SK-N-SH treated with all-trans-retinoic acid at 6 μM for 48 hours (cell line): Measurements from ENCODE around the gene GSTO2.

Experiments used
- ATAC-seq: fragments of 200-7000 bp; cut with Tn5 transposase; 3 replicates; pipeline ENCODE4 v1.9.1; 2020; ENCODE audit warnings: mild to moderate bottlenecking, moderate library complexity
- ARNTL ChIP-seq: fragments of 450-650 bp; formaldehyde crosslinking; IDR thresholded peaks from 2 replicates; pipeline ENCODE4 v1.5.0; 2020; ENCODE audit warnings: low read depth, mild to moderate bottlenecking, moderate library complexity, borderline replicate concordance
- BACH2 ChIP-seq: fragments of 250-450 bp; sonication (Bioruptor Pico); IDR thresholded peaks from 2 replicates; pipeline ENCODE4 v1.9.0; 2021; ENCODE audit warnings: mild to moderate bottlenecking, borderline replicate concordance
- CSDC2 ChIP-seq: fragments of 250-450 bp; sonication (Bioruptor Pico); IDR thresholded peaks from 2 replicates; pipeline ENCODE4 v1.5.0; 2020; ENCODE audit warnings: mild to moderate bottlenecking, moderate library complexity
- ESRRG ChIP-seq: fragments of 250-450 bp; sonication (Bioruptor Pico); IDR thresholded peaks from 2 replicates; pipeline ENCODE4 v1.6.1; 2021; ENCODE audit warnings: mild to moderate bottlenecking
- GLIS3 ChIP-seq: fragments of 250-450 bp; sonication (Bioruptor Pico); IDR thresholded peaks from 2 replicates; pipeline ENCODE4 v1.5.0; 2020; ENCODE audit warnings: mild to moderate bottlenecking, moderate library complexity
- ISL1 ChIP-seq: fragments of 250-450 bp; sonication (Bioruptor Pico); IDR thresholded peaks from 2 replicates; pipeline ENCODE4 v2.1.2; 2022; ENCODE audit warnings: mild to moderate bottlenecking, moderate library complexity
- OSR1 ChIP-seq: fragments of 250-450 bp; sonication (Bioruptor Pico); IDR thresholded peaks from 2 replicates; pipeline ENCODE4 v1.8.0; 2022; ENCODE audit warnings: moderate library complexity, mild to moderate bottlenecking, inconsistent platforms
- RARB ChIP-seq: fragments of 250-450 bp; sonication (Bioruptor Pico); IDR thresholded peaks from 2 replicates; pipeline ENCODE4 v1.8.0; 2021; ENCODE audit warnings: mild to moderate bottlenecking, moderate library complexity
- TCF4 ChIP-seq: fragments of 250-450 bp; sonication (Bioruptor Pico); IDR thresholded peaks from 2 replicates; pipeline ENCODE4 v1.8.0; 2021; ENCODE audit warnings: mild to moderate bottlenecking, moderate library complexity, borderline replicate concordance
- TOX ChIP-seq: fragments of 250-450 bp; sonication (Bioruptor Pico); IDR thresholded peaks from 2 replicates; pipeline ENCODE4 v1.8.0; 2021; ENCODE audit warnings: mild to moderate bottlenecking, moderate library complexity, borderline replicate concordance
- ZC3H10 ChIP-seq: fragments of 250-450 bp; sonication (Bioruptor Pico); IDR thresholded peaks from 2 replicates; pipeline ENCODE4 v1.5.1; 2021; ENCODE audit warnings: mild to moderate bottlenecking, moderate library complexity
- ZFP3 ChIP-seq: fragments of 250-450 bp; sonication (Bioruptor Pico); IDR thresholded peaks from 2 replicates; pipeline ENCODE4 v1.5.0; 2020; ENCODE audit warnings: mild to moderate bottlenecking, moderate library complexity
- ZFP30 ChIP-seq: fragments of 450-650 bp; formaldehyde crosslinking; IDR thresholded peaks from 2 replicates; pipeline ENCODE4 v1.5.0; 2022; ENCODE audit warnings: mild to moderate bottlenecking, moderate library complexity
- ZNF565 ChIP-seq: fragments of 450-650 bp; formaldehyde crosslinking; conservative IDR thresholded peaks from 2 replicates; pipeline ENCODE4 v1.5.0; 2020; ENCODE audit warnings: low read depth, mild to moderate bottlenecking, moderate library complexity
- ZNF70 ChIP-seq: fragments of 450-650 bp; formaldehyde crosslinking; IDR thresholded peaks from 2 replicates; pipeline ENCODE4 v1.5.0; 2020; ENCODE audit warnings: mild to moderate bottlenecking, moderate library complexity
- ZNF8 ChIP-seq: fragments of 450-650 bp; formaldehyde crosslinking; IDR thresholded peaks from 2 replicates; pipeline ENCODE4 v1.5.0; 2020; ENCODE audit warnings: mild to moderate bottlenecking, moderate library complexity
- TF ChIP-seq, protein P1 (sequence below): fragments of 250-450 bp; sonication (Bioruptor Pico); IDR thresholded peaks from 2 replicates; pipeline ENCODE4 v1.5.1; 2021; ENCODE audit warnings: mild to moderate bottlenecking, moderate library complexity
- TF ChIP-seq, protein P2 (sequence below): fragments of 250-450 bp; sonication (Bioruptor Pico); IDR thresholded peaks from 2 replicates; pipeline ENCODE4 v1.5.1; 2020; ENCODE audit warnings: low read depth, mild to moderate bottlenecking, moderate library complexity
- TF ChIP-seq, protein P3 (sequence below): fragments of 250-450 bp; sonication (Bioruptor Pico); IDR thresholded peaks from 2 replicates; pipeline ENCODE4 v1.8.0; 2020; ENCODE audit warnings: mild to moderate bottlenecking, moderate library complexity, borderline replicate concordance
- TF ChIP-seq, protein P4 (sequence below): fragments of 250-450 bp; sonication (Bioruptor Pico); IDR thresholded peaks from 2 replicates; pipeline ENCODE4 v1.8.0; 2021; ENCODE audit warnings: low read depth, mild to moderate bottlenecking, moderate library complexity, borderline replicate concordance

The GSTO2 gene

DNA sequence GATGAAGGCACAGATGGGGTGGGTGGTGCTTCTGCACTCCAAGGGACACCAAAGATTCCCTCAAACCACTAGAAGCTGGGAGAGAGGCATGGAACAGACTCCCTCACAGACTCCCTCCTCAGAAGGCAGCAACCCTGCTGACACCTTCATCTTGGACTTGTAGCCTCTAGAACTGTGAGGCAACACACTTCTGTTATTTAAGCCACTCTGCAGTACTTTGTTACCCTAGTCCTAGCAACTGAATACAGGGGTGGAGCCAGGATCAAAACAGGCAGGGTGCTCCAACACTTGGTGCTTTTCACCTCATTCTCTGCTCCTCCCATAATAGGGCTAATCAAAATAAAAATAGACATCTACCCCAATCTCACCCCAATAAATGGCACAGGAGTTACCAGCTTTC lies 16.6 kb upstream of the GSTO2 start:
- no peak for ATAC-seq
- no peak for TF ChIP-seq ZNF70 (CRISPR knock-in tag)
- TF ChIP-seq ESRRG (CRISPR knock-in tag) = no peak
- TF ChIP-seq BACH2 = no peak
- no peak for TF ChIP-seq TCF4
- no peak for TF ChIP-seq ISL1 (CRISPR knock-in tag)
- TF ChIP-seq, protein P1, sequence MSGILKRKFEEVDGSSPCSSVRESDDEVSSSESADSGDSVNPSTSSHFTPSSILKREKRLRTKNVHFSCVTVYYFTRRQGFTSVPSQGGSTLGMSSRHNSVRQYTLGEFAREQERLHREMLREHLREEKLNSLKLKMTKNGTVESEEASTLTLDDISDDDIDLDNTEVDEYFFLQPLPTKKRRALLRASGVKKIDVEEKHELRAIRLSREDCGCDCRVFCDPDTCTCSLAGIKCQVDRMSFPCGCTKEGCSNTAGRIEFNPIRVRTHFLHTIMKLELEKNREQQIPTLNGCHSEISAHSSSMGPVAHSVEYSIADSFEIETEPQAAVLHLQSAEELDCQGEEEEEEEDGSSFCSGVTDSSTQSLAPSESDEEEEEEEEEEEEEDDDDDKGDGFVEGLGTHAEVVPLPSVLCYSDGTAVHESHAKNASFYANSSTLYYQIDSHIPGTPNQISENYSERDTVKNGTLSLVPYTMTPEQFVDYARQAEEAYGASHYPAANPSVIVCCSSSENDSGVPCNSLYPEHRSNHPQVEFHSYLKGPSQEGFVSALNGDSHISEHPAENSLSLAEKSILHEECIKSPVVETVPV (CRISPR knock-in tag) = no peak
- TF ChIP-seq RARB (CRISPR knock-in tag) = no peak
- TF ChIP-seq ZNF8 (CRISPR knock-in tag) = no peak
- TF ChIP-seq, protein P2, sequence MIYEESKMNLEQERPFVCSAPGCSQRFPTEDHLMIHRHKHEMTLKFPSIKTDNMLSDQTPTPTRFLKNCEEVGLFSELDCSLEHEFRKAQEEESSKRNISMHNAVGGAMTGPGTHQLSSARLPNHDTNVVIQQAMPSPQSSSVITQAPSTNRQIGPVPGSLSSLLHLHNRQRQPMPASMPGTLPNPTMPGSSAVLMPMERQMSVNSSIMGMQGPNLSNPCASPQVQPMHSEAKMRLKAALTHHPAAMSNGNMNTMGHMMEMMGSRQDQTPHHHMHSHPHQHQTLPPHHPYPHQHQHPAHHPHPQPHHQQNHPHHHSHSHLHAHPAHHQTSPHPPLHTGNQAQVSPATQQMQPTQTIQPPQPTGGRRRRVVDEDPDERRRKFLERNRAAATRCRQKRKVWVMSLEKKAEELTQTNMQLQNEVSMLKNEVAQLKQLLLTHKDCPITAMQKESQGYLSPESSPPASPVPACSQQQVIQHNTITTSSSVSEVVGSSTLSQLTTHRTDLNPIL (CRISPR knock-in tag) = no peak
- no peak for TF ChIP-seq ZNF565
- TF ChIP-seq TOX = no peak
- no peak for TF ChIP-seq ZFP30 (CRISPR knock-in tag)
- no peak for TF ChIP-seq ZFP3 (CRISPR knock-in tag)
- no peak for TF ChIP-seq ZC3H10 (CRISPR knock-in tag)
- TF ChIP-seq, protein P3, sequence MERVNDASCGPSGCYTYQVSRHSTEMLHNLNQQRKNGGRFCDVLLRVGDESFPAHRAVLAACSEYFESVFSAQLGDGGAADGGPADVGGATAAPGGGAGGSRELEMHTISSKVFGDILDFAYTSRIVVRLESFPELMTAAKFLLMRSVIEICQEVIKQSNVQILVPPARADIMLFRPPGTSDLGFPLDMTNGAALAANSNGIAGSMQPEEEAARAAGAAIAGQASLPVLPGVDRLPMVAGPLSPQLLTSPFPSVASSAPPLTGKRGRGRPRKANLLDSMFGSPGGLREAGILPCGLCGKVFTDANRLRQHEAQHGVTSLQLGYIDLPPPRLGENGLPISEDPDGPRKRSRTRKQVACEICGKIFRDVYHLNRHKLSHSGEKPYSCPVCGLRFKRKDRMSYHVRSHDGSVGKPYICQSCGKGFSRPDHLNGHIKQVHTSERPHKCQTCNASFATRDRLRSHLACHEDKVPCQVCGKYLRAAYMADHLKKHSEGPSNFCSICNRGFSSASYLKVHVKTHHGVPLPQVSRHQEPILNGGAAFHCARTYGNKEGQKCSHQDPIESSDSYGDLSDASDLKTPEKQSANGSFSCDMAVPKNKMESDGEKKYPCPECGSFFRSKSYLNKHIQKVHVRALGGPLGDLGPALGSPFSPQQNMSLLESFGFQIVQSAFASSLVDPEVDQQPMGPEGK = no peak

DNA sequence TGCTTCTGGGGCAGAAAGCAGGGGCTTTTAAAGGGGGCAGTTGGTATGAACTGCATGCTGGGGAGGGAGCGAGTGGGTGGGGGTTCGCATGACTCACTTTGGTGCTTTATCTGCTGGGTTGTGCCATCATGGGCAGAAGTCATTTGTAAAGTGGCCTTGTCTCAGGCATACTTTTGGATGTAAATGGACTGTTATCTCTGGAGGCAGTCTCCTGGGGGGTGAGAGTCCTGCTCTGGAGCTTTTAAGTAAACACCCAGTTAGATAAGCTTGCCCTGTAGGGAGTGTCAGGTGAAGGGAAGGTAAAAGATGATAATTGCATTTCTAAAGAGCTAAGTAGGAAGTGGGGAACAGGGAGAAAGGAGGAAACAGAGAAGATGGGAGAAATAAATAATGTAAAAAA lies 15.9 kb upstream of the GSTO2 start:
- ATAC-seq = no peak
- TF ChIP-seq RARB (CRISPR knock-in tag) = no peak
- no peak for TF ChIP-seq TOX
- no peak for TF ChIP-seq OSR1 (CRISPR knock-in tag)
- no peak for TF ChIP-seq ZNF8 (CRISPR knock-in tag)
- TF ChIP-seq ZNF70 (CRISPR knock-in tag) = no peak
- TF ChIP-seq, protein P3 = no peak
- TF ChIP-seq, protein P1 (CRISPR knock-in tag) = no peak
- TF ChIP-seq CSDC2 (CRISPR knock-in tag) = no peak
- TF ChIP-seq ESRRG (CRISPR knock-in tag) = no peak
- TF ChIP-seq, protein P4, sequence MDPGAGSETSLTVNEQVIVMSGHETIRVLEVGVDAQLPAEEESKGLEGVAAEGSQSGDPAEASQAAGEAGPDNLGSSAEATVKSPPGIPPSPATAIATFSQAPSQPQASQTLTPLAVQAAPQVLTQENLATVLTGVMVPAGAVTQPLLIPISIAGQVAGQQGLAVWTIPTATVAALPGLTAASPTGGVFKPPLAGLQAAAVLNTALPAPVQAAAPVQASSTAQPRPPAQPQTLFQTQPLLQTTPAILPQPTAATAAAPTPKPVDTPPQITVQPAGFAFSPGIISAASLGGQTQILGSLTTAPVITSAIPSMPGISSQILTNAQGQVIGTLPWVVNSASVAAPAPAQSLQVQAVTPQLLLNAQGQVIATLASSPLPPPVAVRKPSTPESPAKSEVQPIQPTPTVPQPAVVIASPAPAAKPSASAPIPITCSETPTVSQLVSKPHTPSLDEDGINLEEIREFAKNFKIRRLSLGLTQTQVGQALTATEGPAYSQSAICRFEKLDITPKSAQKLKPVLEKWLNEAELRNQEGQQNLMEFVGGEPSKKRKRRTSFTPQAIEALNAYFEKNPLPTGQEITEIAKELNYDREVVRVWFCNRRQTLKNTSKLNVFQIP (CRISPR knock-in tag) = no peak
- no peak for TF ChIP-seq ISL1 (CRISPR knock-in tag)
- TF ChIP-seq ZFP3 (CRISPR knock-in tag) = no peak

DNA sequence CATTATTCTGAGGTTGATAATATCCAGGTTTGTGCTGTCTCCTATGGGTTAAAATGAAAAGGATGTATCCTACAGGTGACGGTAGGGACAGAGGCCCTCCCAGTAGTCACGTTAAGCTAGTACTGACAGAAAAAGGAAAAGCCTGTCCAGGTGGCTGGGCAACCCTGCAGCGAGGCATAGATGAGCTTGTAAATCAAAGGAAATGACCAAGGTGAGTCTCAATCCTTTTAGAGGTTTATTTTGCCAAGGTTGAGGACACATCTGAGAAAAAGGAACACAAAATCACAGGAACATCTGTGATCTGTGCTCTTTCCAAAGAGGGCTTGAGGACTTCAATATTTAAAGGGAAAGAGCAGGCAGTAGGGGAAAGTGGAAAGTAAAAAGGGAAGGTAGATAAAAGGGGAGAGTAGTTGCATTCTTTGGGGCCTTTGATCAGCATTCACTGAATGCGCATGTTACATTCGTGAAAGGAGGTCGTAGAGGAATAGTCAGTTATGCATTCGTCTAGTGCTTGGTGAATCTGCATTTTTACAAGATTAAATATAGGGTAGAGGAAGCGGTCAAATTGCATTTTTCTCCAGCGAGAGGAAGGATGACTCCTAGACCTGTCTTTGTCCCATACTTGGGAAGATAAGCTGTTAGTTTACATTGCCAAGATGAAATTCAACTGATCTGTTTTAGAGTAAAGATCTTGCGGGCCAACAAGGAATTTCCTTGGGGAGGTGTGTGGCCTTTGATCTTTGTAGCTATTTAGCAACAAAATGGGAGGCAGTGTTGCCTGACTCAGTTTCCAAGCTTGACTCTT lies 15.2 kb upstream of the GSTO2 start:
- TF ChIP-seq, protein P3 = no peak
- TF ChIP-seq, protein P4 (CRISPR knock-in tag) = no peak
- TF ChIP-seq ZFP3 (CRISPR knock-in tag) (no peak), TOX (no peak), ZC3H10 (CRISPR knock-in tag) (no peak), ZNF70 (CRISPR knock-in tag) (no peak), ISL1 (CRISPR knock-in tag) (no peak), ARNTL (CRISPR knock-in tag) (no peak), ESRRG (CRISPR knock-in tag) (no peak), TCF4 (no peak), GLIS3 (CRISPR knock-in tag) (no peak)
- TF ChIP-seq, all 23 proteins: peak for 0

More for the DNA sequence above, 15.2 kb upstream of the GSTO2 start:
- ATAC-seq = no peak
